Measurements from ENCODE around the gene TAF4. TPM values are rescaled to one million over a fixed set of nuclear protein-coding genes. Genes with fewer than 3 reads are reported as not detected.

Gene TAF4
- polyA plus RNA-seq, 6 donors from 2014 or later, result 1.3 to 4.2 (median 1.8) TPM

GRCh38 chr20:62027698-62028321 is 37.9 kb downstream of the TAF4 start:
- H3K27me3 Mint-ChIP-seq, result no peaks in the 10 kb centered on the region
- H3K4me3 Mint-ChIP-seq, result peak overlapping the region in 1 of 8 donors; percentile 57
- DNase-seq, result no peak
- H3K9me3 Mint-ChIP-seq, result peaks cover 0 to 9% (median 0%) of the 10 kb centered on the region in 7 donors
- H3K36me3 Mint-ChIP-seq, result peaks cover 6 to 7% of the 10 kb centered on the region in 2 donors
- no peak for ATAC-seq (ENCODE audit: low read depth in 2 of 2)
- peaks cover 47 to 74% (median 67%) of the 10 kb centered on the region in 3 donors for H3K4me1 Mint-ChIP-seq
- no peak overlapping the region for H3K27ac Mint-ChIP-seq

- H3K27ac Mint-ChIP-seq, result no peak overlapping the region
- peaks cover 0 to 9% (median 0%) of the 10 kb centered on the region in 7 donors for H3K9me3 Mint-ChIP-seq
- no peaks in the 10 kb centered on the region for H3K27me3 Mint-ChIP-seq
- peak overlapping the region in 2 of 8 donors; percentile 25 to 57 for H3K4me3 Mint-ChIP-seq
- peaks cover 44 to 71% (median 64%) of the 10 kb centered on the region in 3 donors for H3K4me1 Mint-ChIP-seq
- ATAC-seq (ENCODE audit: low read depth in 2 of 2), result no peak
- H3K36me3 Mint-ChIP-seq, result peaks cover 6 to 7% of the 10 kb centered on the region in 2 donors
- no peak for DNase-seq
Measured at GRCh38 chr20:62027116-62027515, 38.6 kb downstream of the TAF4 start.

DNA sequence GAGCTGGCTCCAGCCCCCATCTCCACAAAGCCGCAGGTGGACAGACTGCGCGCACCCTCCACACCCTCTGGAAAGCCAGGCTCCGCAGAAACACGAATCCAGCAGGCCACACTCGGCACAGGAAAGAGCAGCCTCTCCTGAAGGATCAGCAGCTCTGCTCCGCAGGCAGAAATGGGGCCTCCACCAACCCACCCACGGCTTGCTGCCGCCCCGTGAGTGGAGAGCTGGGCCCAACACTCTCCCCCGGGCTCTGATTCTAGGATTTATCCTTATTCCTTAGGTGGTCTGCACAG is 39.2 kb downstream of the TAF4 start:
- peaks cover 0 to 9% (median 0%) of the 10 kb centered on the region in 7 donors for H3K9me3 Mint-ChIP-seq
- H3K4me3 Mint-ChIP-seq, result peak overlapping the region in 1 of 8 donors; percentile 30
- ATAC-seq (ENCODE audit: low read depth in 2 of 2), result no peak

GRCh38 chr20:62025832-62026563 is 39.7 kb downstream of the TAF4 start:
- Mint-ChIP-seq H3K4me3 (peak overlapping the region in 5 of 8 donors; percentile 0 to 72 (median 65)), H3K27me3 (no peaks in the 10 kb centered on the region), H3K27ac (peak overlapping the region in 5 of 6 donors; percentile 16 to 84 (median 45)), H3K9me3 (peaks cover 0 to 9% (median 0%) of the 10 kb centered on the region in 7 donors), H3K36me3 (peaks cover 6 to 7% of the 10 kb centered on the region in 2 donors), H3K4me1 (peaks cover 35 to 62% (median 54%) of the 10 kb centered on the region in 3 donors)
- DNase-seq (peak; percentile 6), ATAC-seq (ENCODE audit: low read depth in 2 of 2) (peak; percentile 37 to 48)

More for the DNA sequence above, 39.2 kb downstream of the TAF4 start:
- Mint-ChIP-seq H3K27me3 (no peaks in the 10 kb centered on the region), H3K4me1 (peaks cover 38 to 67% (median 58%) of the 10 kb centered on the region in 3 donors), H3K36me3 (peaks cover 6 to 7% of the 10 kb centered on the region in 2 donors), H3K27ac (no peak overlapping the region)
- DNase-seq, result no peak

DNA sequence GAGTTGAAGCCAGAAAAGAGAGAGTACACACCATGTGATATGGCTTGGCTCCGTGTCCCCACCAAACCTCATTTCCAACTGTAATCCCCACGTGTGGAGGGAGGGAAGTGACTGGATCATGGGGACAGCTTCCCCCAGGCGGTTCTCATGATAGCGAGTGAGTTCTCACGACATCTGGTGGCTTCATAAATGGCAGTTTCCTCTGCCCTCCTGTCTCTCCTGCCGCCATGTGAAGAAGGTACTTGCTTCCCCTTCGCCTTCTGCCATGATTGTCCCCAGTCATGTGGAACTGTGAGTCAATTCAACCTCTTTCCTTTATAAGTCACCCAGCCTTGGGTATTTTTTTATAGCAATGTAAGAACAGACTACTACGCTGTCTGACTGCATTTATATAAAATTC is 40.3 kb downstream of the TAF4 start:
- peaks cover 35 to 62% (median 54%) of the 10 kb centered on the region in 3 donors for H3K4me1 Mint-ChIP-seq
- peak overlapping the region in 3 of 8 donors; percentile 0 to 68 (median 65) for H3K4me3 Mint-ChIP-seq

GRCh38 chr20:62023935-62024334 is 41.7 kb downstream of the TAF4 start:
- peaks cover 6 to 7% of the 10 kb centered on the region in 2 donors for H3K36me3 Mint-ChIP-seq
- H3K27me3 Mint-ChIP-seq, result no peaks in the 10 kb centered on the region
- DNase-seq (no peak), ATAC-seq (ENCODE audit: low read depth in 2 of 2) (no peak)
- peaks cover 0 to 9% (median 0%) of the 10 kb centered on the region in 7 donors for H3K9me3 Mint-ChIP-seq
- H3K4me1 Mint-ChIP-seq, result peaks cover 39 to 59% (median 50%) of the 10 kb centered on the region in 3 donors
- H3K27ac Mint-ChIP-seq, result peak overlapping the region in 2 of 6 donors; percentile 19 to 73
- peak overlapping the region in 1 of 8 donors; percentile 25 for H3K4me3 Mint-ChIP-seq

More for the DNA sequence above, 40.3 kb downstream of the TAF4 start:
- H3K9me3 Mint-ChIP-seq, result peaks cover 0 to 9% (median 0%) of the 10 kb centered on the region in 7 donors
- H3K36me3 Mint-ChIP-seq, result peaks cover 6 to 7% of the 10 kb centered on the region in 2 donors
- H3K27me3 Mint-ChIP-seq, result no peaks in the 10 kb centered on the region
- DNase-seq (no peak), ATAC-seq (ENCODE audit: low read depth in 2 of 2) (no peak)
- H3K27ac Mint-ChIP-seq, result peak overlapping the region in 3 of 6 donors; percentile 45 to 84 (median 62)

GRCh38 chr20:62022575-62023139 is 43.0 kb downstream of the TAF4 start:
- Mint-ChIP-seq H3K36me3 (peaks cover 6 to 7% of the 10 kb centered on the region in 2 donors), H3K27me3 (no peaks in the 10 kb centered on the region), H3K4me1 (peaks cover 41 to 61% (median 52%) of the 10 kb centered on the region in 3 donors), H3K4me3 (no peak overlapping the region), H3K9me3 (peaks cover 0 to 9% (median 0%) of the 10 kb centered on the region in 7 donors), H3K27ac (no peak overlapping the region)
- ATAC-seq (ENCODE audit: low read depth in 2 of 2) (no peak), DNase-seq (no peak)

GRCh38 chr20:62021793-62022385 is 43.8 kb downstream of the TAF4 start:
- Mint-ChIP-seq H3K27ac (no peak overlapping the region), H3K4me3 (no peak overlapping the region), H3K27me3 (no peaks in the 10 kb centered on the region), H3K9me3 (peaks cover 0 to 9% (median 0%) of the 10 kb centered on the region in 7 donors), H3K4me1 (peaks cover 36 to 57% (median 44%) of the 10 kb centered on the region in 3 donors), H3K36me3 (peaks cover 6 to 7% of the 10 kb centered on the region in 2 donors)
- DNase-seq (no peak), ATAC-seq (ENCODE audit: low read depth in 2 of 2) (no peak)

GRCh38 chr20:62020935-62021701 is 44.6 kb downstream of the TAF4 start:
- Mint-ChIP-seq H3K27ac (no peak overlapping the region), H3K4me3 (no peak overlapping the region), H3K36me3 (peaks cover 6 to 7% of the 10 kb centered on the region in 2 donors), H3K27me3 (no peaks in the 10 kb centered on the region), H3K4me1 (peaks cover 36 to 51% (median 40%) of the 10 kb centered on the region in 3 donors), H3K9me3 (peaks cover 0 to 9% (median 0%) of the 10 kb centered on the region in 7 donors)
- ATAC-seq (ENCODE audit: low read depth in 2 of 2) (no peak), DNase-seq (no peak)

GRCh38 chr20:62019881-62020492 is 45.7 kb downstream of the TAF4 start:
- Mint-ChIP-seq H3K4me1 (peaks cover 30 to 43% (median 33%) of the 10 kb centered on the region in 3 donors), H3K4me3 (peak overlapping the region in 1 of 8 donors; percentile 15), H3K9me3 (peaks cover 0 to 2% (median 0%) of the 10 kb centered on the region in 7 donors), H3K27me3 (no peaks in the 10 kb centered on the region), H3K27ac (no peak overlapping the region), H3K36me3 (no peaks in the 10 kb centered on the region)
- ATAC-seq (ENCODE audit: low read depth in 2 of 2) (no peak), DNase-seq (no peak)

GRCh38 chr20:62019144-62019805 is 46.4 kb downstream of the TAF4 start:
- no peaks in the 10 kb centered on the region for H3K27me3 Mint-ChIP-seq
- no peaks in the 10 kb centered on the region for H3K36me3 Mint-ChIP-seq
- no peak overlapping the region for H3K4me3 Mint-ChIP-seq
- peaks cover 31 to 40% (median 38%) of the 10 kb centered on the region in 3 donors for H3K4me1 Mint-ChIP-seq
- ATAC-seq (ENCODE audit: low read depth in 2 of 2), result no peak
- H3K9me3 Mint-ChIP-seq, result no peaks in the 10 kb centered on the region
- peak overlapping the region in 2 of 6 donors; percentile 39 to 78 for H3K27ac Mint-ChIP-seq
- no peak for DNase-seq

Measured in naive B cell (primary cell).